Heart right ventricle (tissue), 16 donors: Measurements from ENCODE around the gene CHKA. TPM values are rescaled to one million over a fixed set of nuclear protein-coding genes. Genes with fewer than 3 reads are reported as not detected.

Experiments used
- ATAC-seq, 8 donors: fragments of 200-7000 bp; cut with Tn5 transposase; one replicate each; pipeline ENCODE4 v1.9.1; 2020; ENCODE audit warnings: mild to moderate bottlenecking in 8 of 8, moderate library complexity in 8 of 8, moderate number of reproducible peaks in 1 of 8
- DNase-seq, 2 donors: peaks; one replicate each; pipeline ENCODE4 v3.0.0-alpha.2; 2020
- H3K27ac ChIP-seq, 10 donors: fragments of 200-600 bp; sonication (generic) in 2 of 10; one replicate each; pipeline versions ENCODE4 v1.5.0 to v1.8.0; 2020 to 2022; ENCODE audit warnings: mild to moderate bottlenecking in 3 of 10
- H3K27me3 ChIP-seq, 7 donors: fragments of 200-600 bp; one replicate each; pipeline ENCODE4 v1.8.0; 2021 to 2022; ENCODE audit warnings: mild to moderate bottlenecking in 2 of 7
- H3K36me3 ChIP-seq, 9 donors: fragments of 200-600 bp; sonication (generic) in 1 of 9; one replicate each; pipeline versions ENCODE4 v1.5.0 to v1.8.0; 2020 to 2022; ENCODE audit warnings: mild to moderate bottlenecking in 2 of 9
- H3K4me1 ChIP-seq, 9 donors: fragments of 200-600 bp; sonication (generic) in 1 of 9; one replicate each; pipeline versions ENCODE4 v1.5.0 to v1.8.0; 2020 to 2022; ENCODE audit warnings: mild to moderate bottlenecking in 4 of 9
- H3K4me3 ChIP-seq, 10 donors: fragments of 200-600 bp; sonication (generic) in 2 of 10; one replicate each; pipeline versions ENCODE4 v1.5.0 to v1.8.0; 2020 to 2022; ENCODE audit warnings: mild to moderate bottlenecking in 7 of 10, moderate library complexity in 2 of 10
- H3K9me3 ChIP-seq, 11 donors: fragments of 200-600 bp in 10 of 11; sonication (generic) in 2 of 11; one replicate each; pipeline versions ENCODE4 v1.5.0 to v1.8.0; 2013 to 2022; ENCODE audit warnings: mild to moderate bottlenecking in 2 of 11, control low read depth in 1 of 11, moderate library complexity in 1 of 11
- WGBS, 2 donors: extraction: QIAGEN DNeasy Blood & Tissue Kit; methylation state at CpG; one replicate each; pipeline ENCODE4 v1.1.7; 2013; ENCODE audit warnings: inconsistent platforms in 1 of 2; 5-methylcytosine and 5-hydroxymethylcytosine counted together
- intact Hi-C, 10 donors: fragments of 100-400 bp; cut with DNase I; formaldehyde crosslinking; loops; one replicate each; pipeline versions ENCODE4 v1.11.1 to v1.14.2; 2022
- polyA plus RNA-seq, 2 donors: library from polyadenylated mRNA; stranded (reverse); fragments of 200-250 nt; gene quantifications; one replicate each; pipeline ENCODE4 v1.2.3, GENCODE V29; 2013
- total RNA-seq, 10 donors: library from RNA; stranded (reverse); fragmentation: NEBNext Ultra II Directional in 3 of 10; extraction: Animal tissue kit (Norgen Biotek cat#: 25700) in 3 of 10; gene quantifications; one replicate each; pipeline versions ENCODE4 v1.2.1 to v1.2.4, GENCODE V29; 2021 to 2023
- TF ChIP-seq, protein P1 (sequence below), 9 donors: fragments of 200-600 bp; sonication (generic) in 2 of 9; IDR thresholded peaks; one replicate each; pipeline versions ENCODE4 v1.5.0 to v1.8.0; 2021 to 2022; ENCODE audit warnings: antibody characterized with exemption in 9 of 9, mild to moderate bottlenecking in 5 of 9, moderate library complexity in 1 of 9
- donor health status: Arrhythmogenic right ventricular cardiomyopathy.
- donor health status: ischemic (EF 13 %, LVEDD 7.1; RV severe dilation, severe dysfunction).
- donor health status: healthy with polysubstance abuse.
- donor health status: DM: no; HTN: yes; CAD: no.
- donor health status: DM: no; HTN: no; CAD: no.
- donor health status: ischemic (EF 25% LVEDD 6.9; RV normal size, moderate dysfunction).
- donor health status: ischemic (EF 25% LVEDD 5.7; RV mildly dilated, moderate dysfunction).
- donor health status: healthy.
- donor health status: DM: yes; HTN: yes; CAD: no.
- donor health status: Ischemic cardiomyopathy.
- donor health status: ischemic (EF 35%, LVEDD 5.7; RV mildly dilated, moderate dysfunction).
- donor health status: nonischemic (EF 11% LVEDD 7.7; RV severe dilation, severe dysfunction).
- donor health status: DM: yes; HTN: yes; CAD: no.
- donor health status: PGD.
- donor health status: ischemic (EF 29% LVEDD 5.4; RV normal size, mild dysfunction).
- donor health status: nonischemic (EF 23%, LVEDD 6.1; RV moderate dilation, normal function).

The CHKA gene
- total and polyA plus RNA-seq, 12 donors: 7.0 to 66.1 (median 9.6) TPM

DNA sequence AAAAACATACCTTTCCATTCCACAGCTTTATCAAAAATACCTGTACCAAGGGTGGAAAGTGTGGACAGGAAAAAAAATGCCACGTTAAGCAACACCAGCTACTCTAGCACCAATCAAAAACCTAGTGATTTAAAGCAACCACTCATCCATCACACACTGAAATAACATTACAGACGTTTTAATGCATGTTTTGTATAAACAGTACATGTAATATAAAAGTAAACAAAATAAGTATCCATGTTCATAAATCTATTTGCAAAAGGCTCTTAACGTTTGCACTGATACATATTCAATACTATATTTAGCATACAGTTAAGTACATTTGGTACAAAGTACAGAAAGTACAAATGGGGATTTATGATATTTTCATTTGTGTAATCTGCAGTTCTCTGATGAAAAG is 38.7 kb downstream of the CHKA start:
- 60 to 65% methylated on average over 3 of the region's 3 CpGs for WGBS, 2 donors

DNA sequence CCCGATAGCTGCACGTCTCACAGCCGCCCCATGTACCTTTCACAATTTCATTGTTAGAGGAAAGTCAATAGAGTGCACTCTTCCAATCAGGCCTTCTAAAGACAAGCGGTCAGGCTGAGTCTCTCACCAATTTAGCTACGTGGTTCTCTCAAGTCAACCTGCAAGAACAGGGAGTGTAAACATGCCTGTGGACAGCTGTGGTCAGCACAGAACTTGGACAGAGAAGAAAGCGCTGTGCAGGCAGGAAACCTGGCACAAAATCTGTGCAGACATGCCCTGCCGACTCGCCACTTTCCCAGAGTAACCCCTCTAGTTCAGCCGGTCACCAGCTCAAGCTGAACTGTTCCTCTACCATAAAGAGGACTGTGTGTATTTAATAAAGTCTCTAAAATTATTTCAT is 39.5 kb downstream of the CHKA start:
- Histone ChIP-seq H3K36me3 (peaks cover 0 to 25% (median 8%) of the 10 kb centered on the region in 9 donors), H3K4me1 (peaks cover 0 to 11% (median 0%) of the 10 kb centered on the region in 9 donors), H3K4me3 (no peak overlapping the region), H3K27ac (no peak overlapping the region), H3K27me3 (no peaks in the 10 kb centered on the region), H3K9me3 (no peaks in the 10 kb centered on the region)
- TF ChIP-seq, protein P1, sequence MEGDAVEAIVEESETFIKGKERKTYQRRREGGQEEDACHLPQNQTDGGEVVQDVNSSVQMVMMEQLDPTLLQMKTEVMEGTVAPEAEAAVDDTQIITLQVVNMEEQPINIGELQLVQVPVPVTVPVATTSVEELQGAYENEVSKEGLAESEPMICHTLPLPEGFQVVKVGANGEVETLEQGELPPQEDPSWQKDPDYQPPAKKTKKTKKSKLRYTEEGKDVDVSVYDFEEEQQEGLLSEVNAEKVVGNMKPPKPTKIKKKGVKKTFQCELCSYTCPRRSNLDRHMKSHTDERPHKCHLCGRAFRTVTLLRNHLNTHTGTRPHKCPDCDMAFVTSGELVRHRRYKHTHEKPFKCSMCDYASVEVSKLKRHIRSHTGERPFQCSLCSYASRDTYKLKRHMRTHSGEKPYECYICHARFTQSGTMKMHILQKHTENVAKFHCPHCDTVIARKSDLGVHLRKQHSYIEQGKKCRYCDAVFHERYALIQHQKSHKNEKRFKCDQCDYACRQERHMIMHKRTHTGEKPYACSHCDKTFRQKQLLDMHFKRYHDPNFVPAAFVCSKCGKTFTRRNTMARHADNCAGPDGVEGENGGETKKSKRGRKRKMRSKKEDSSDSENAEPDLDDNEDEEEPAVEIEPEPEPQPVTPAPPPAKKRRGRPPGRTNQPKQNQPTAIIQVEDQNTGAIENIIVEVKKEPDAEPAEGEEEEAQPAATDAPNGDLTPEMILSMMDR (IDR thresholded peaks at IDR 0.05): no peak
- intact Hi-C loops: no loop called here
- 86 to 90% methylated on average over 9 of the region's 9 CpGs for whole genome bisulfite sequencing, 2 donors
- DNase-seq (no peak), ATAC-seq (peak in 1 of 8 donors; percentile 37)

More for the DNA sequence above, 38.7 kb downstream of the CHKA start:
- Histone ChIP-seq H3K4me3 (no peak overlapping the region), H3K36me3 (peaks cover 0 to 23% (median 8%) of the 10 kb centered on the region in 9 donors), H3K27ac (no peak overlapping the region), H3K27me3 (no peaks in the 10 kb centered on the region), H3K4me1 (peaks cover 0 to 8% (median 0%) of the 10 kb centered on the region in 9 donors), H3K9me3 (no peaks in the 10 kb centered on the region)
- ATAC-seq (no peak), DNase-seq (no peak)
- intact Hi-C loops: no loop called here
- TF ChIP-seq, protein P1 (IDR thresholded peaks at IDR 0.05): no peak

DNA sequence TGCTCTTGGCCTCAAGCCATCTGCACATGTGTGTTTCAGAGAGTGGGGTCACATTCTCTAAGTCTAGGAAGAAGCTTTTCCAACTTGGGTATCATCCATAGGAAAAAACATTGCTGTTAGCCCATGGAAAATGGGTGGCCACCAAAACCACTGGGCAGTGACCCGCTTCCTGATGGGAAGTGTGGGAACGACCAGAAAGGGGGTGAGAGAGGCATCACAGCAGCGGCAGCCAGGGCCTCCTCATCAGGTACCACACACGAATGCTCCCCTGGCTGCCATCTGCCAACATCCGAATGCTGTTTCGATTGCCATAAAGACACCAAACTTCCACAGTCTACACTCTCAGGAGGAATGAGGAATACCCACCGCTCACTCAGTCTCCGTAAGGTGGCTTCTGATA is 40.3 kb downstream of the CHKA start:
- Histone ChIP-seq H3K4me1 (peaks cover 0 to 11% (median 0%) of the 10 kb centered on the region in 9 donors), H3K27ac (no peak overlapping the region), H3K27me3 (no peaks in the 10 kb centered on the region), H3K9me3 (no peaks in the 10 kb centered on the region), H3K4me3 (no peak overlapping the region), H3K36me3 (peaks cover 0 to 25% (median 8%) of the 10 kb centered on the region in 9 donors)
- TF ChIP-seq, protein P1 (IDR thresholded peaks at IDR 0.05): no peak
- 95% methylated on average over 8 of the region's 8 CpGs for WGBS, 2 donors
- ATAC-seq: no peak
- intact Hi-C loops: no loop called here
- DNase-seq: no peak

DNA sequence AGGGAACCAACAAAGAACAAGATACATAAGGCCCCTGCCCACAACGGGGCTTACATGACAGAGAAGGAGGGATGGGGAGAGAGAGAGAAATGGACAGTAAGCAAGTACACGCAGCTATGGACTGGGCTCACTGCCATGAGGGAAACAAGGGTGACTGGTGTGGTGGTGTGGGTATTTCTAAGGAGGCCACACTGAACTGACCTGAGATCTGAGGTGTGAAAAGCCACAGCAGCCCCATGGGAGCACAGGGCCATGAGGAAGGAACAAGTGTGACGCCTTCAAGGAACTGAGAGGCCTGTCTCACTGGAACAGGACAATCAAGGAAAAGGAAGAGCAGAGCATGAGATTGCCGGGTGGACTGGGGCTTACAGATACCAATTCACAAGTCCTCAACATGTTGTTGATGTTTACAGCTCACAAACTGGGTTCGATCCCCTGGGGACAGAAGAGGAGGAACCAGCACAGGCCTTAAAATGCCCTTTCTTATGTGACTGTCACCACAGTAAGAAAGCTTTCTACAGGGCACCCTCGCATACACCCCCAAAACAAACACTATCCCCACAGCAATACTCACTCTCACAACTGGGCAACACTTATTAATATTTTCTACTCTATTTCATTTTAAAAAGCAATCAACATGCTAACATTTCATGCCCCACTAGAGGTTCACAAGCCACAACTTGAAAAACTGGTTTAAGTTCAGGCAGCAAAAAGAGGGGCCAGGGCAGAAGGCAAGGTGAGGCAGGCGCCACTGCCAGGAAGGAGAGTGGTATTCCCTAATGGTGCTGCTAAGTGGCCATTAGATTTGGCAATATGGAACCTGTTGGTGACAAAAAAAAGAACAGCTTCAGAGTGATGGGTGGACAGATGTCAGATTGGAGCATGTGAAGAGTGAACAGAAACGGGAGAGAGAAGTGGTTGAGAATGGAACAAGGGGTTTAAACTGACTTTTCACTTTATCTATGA is 43.3 kb downstream of the CHKA start:
- WGBS, 2 donors: 73 to 75% methylated on average over 8 of the region's 8 CpGs

More for the DNA sequence above, 43.3 kb downstream of the CHKA start:
- no peak overlapping the region for H3K4me3 ChIP-seq
- TF ChIP-seq, protein P1 (IDR thresholded peaks at IDR 0.05): no peak
- H3K9me3 ChIP-seq: no peaks in the 10 kb centered on the region
- DNase-seq: no peak
- no peaks in the 10 kb centered on the region for H3K27me3 ChIP-seq
- H3K36me3 ChIP-seq: peaks cover 0 to 43% (median 8%) of the 10 kb centered on the region in 9 donors
- peaks cover 0 to 11% (median 0%) of the 10 kb centered on the region in 9 donors for H3K4me1 ChIP-seq
- intact Hi-C loops: loop anchor here in 3 of 10 donors (5.0 to 10.0 kb wide), 2 partner anchors 127 to 129 kb away; no protein-coding TSS in a partner anchor
- no peak overlapping the region for H3K27ac ChIP-seq
- peak in 3 of 8 donors; percentile 35 to 63 (median 52) for ATAC-seq
